Measurements from ENCODE around the gene XRCC1.
A peak's percentile ranks its signal among the peaks of the same experiment; 100 is the strongest.

XRCC1 gene, protein sequence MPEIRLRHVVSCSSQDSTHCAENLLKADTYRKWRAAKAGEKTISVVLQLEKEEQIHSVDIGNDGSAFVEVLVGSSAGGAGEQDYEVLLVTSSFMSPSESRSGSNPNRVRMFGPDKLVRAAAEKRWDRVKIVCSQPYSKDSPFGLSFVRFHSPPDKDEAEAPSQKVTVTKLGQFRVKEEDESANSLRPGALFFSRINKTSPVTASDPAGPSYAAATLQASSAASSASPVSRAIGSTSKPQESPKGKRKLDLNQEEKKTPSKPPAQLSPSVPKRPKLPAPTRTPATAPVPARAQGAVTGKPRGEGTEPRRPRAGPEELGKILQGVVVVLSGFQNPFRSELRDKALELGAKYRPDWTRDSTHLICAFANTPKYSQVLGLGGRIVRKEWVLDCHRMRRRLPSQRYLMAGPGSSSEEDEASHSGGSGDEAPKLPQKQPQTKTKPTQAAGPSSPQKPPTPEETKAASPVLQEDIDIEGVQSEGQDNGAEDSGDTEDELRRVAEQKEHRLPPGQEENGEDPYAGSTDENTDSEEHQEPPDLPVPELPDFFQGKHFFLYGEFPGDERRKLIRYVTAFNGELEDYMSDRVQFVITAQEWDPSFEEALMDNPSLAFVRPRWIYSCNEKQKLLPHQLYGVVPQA

GRCh38 chr19:43575156-43575950, at the start of gene XRCC1, which contains the start of gene PINLYP:
XRCC1 (minus strand) TSS chr19:43575527; CDS start chr19:43575458, 69 bp downstream.
PINLYP (plus strand) TSS chr19:43575801; CDS start chr19:43577192, 1,391 bp downstream.
- peak; percentile 91 to 97 (median 95) for DNase-seq (ENCODE audit: low read depth in 3 of 3)

- DNase-seq (ENCODE audit: low read depth in 3 of 3): peak; percentile 66 to 90 (median 67)
Measured at GRCh38 chr19:43624933-43625332, 49.6 kb upstream of the XRCC1 start.

- peak in 1 of 3 experiments; percentile 23 for DNase-seq (ENCODE audit: low read depth in 3 of 3)
Measured at GRCh38 chr19:43623889-43624670, 48.8 kb upstream of the XRCC1 start.

GRCh38 chr19:43622956-43623355, 47.6 kb upstream of the XRCC1 start:
- no peak for DNase-seq (ENCODE audit: low read depth in 3 of 3)

DNA sequence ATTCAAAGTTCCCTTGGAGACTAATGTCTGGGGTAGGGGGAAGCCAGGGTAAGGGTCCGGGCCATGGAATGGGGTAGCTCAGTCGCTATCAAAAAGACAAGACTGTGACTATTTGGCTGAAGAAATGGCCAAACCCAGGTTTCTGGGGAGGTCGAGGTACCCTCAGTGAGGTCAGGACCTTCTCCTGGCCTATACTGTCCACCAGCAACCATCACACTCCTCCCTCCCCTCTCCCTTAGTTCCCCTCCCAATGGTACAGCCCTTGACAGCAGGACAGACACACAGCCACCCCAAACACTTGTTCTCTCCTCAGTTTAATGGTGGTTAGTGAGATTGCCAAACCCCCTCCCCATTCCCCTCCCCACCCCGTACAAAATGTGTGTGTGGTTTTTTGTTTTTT, 46.7 kb upstream of the XRCC1 start:
- no peak for DNase-seq (ENCODE audit: low read depth in 3 of 3)

DNA sequence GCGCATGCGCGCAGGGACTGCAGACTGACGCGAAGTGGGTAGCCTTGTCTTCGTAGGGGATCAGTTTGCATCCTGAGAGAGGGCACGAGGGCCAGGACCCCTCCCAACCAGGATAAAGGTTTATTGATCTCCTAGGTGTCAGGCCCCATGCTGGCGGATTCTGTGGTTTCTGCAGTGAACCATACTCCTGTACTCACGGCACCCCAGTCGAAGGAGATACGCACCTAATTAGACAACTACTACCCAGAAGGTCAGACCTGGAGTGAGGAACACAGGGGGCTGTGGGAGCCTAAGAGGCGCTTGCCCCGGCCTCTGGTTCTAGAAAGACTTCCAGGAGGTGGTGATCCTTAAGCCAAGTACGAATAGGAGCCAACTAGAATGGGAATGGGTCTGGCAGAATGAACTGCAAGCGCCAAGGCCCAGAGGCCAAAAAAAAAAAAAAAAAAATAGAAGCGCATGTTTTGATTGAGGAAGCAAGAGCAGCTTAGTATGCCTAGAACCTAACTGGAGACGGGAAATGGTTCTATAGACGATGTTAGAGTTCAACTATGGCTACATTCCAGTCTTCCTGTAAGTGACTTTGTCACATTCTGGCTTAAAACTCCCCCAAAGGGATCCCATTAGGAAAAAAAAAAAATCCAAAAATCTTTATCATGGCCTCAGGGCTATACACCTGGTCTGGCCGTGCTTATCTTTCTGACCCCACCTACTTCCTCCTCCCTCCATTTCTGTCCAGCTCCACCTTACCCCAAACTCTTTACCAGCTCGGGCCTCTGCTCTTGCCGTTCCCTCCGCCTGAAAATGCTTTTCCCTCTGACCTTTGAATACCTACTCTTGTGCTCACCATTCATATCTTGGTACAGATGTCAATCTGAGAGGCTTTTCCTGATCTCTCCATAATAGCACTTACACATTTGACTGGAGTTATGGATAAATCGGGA, 45.0 kb upstream of the XRCC1 start:
- peak in 1 of 3 experiments; percentile 87 for DNase-seq (ENCODE audit: low read depth in 3 of 3)

- DNase-seq (ENCODE audit: low read depth in 3 of 3): peak; percentile 77 to 85 (median 79)
Measured at GRCh38 chr19:43619262-43620060, 44.1 kb upstream of the XRCC1 start, which contains the start of gene ZNF428. ZNF428 (minus strand) TSS chr19:43619629; CDS start chr19:43614304, 5,325 bp downstream.

DNA sequence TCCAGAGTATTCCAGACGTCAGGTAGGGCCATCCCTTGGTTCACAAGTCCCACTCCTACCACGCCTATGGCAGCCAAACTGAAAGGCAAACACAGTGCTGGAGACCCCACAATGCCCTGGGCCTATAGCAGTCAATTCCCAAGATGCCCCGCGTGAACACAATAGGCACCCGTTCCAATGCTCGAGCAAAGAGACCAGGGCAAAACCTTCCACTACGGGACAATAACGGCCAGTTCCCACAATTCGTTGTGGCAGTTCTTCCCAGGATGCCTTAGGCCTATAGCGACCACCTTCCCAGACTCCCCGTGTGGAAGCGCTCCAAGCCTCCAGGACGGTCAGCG, 43.6 kb upstream of the XRCC1 start:
- DNase-seq (ENCODE audit: low read depth in 3 of 3): peak in 2 of 3 experiments; percentile 27 to 49

DNA sequence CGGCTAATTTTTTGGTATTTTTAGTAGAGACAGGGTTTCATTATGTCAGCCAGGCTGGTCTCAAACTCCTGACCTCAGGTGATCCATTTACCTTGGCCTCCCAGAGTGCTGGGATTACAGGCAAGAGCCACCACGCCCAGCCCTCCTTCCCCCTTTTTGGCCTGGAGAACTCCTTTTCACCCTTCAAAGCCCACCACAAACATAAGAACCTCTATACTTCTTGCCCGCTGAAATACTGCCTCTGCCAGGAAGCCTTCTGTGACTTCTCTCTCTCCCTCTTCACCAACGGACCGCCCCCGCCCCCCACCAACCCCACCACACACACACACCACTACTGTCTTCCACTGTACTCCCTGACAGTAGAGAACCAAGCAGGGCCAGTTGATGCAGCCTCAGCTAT, 41.6 kb upstream of the XRCC1 start:
- DNase-seq (ENCODE audit: low read depth in 3 of 3): no peak

DNA sequence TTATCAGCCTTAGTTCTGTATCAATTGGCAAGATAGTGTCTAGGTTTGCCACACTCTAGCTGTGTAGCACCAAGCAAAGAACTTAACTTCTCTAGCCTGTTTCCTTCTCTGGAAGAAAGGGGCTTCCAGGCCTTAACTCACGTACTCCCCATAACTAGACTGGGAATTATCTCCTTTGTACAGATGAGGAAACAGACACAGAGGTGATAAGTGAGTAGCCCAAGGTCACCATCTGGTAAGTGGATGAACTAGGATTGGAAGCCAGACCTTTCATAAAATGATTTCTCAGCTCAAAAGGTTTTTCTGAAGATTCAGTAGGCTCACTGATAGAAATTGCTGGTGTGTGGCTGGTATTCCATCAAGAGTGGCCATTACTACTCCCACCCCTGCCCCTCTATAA, 41.0 kb upstream of the XRCC1 start:
- no peak for DNase-seq (ENCODE audit: low read depth in 3 of 3)

DNA sequence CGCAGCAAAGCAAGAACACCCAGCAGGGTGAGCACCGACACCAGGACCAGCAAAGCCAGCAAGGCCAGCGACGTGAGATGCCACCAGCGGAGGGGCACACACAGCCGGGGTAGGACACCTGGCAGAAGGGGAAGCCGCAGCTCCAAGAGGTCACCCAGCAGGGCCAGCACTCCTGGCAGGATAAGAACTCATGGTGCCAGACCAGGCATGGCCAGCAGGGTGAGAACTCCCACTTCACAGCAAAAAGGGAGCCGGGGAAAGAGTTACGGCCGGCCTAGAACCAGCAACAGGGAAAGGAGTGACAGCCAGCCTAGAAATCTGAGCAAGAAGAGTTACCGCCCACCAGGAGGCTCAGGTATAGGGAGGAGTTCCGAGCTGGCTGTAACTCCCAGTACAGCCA, 37.0 kb upstream of the XRCC1 start:
- DNase-seq (ENCODE audit: low read depth in 3 of 3): no peak

GRCh38 chr19:43611788-43612187, 36.5 kb upstream of the XRCC1 start, which contains the start of gene SRRM5:
SRRM5 (plus strand) TSS chr19:43612088; CDS start chr19:43612122, 34 bp downstream.
- no peak for DNase-seq (ENCODE audit: low read depth in 3 of 3)

DNA sequence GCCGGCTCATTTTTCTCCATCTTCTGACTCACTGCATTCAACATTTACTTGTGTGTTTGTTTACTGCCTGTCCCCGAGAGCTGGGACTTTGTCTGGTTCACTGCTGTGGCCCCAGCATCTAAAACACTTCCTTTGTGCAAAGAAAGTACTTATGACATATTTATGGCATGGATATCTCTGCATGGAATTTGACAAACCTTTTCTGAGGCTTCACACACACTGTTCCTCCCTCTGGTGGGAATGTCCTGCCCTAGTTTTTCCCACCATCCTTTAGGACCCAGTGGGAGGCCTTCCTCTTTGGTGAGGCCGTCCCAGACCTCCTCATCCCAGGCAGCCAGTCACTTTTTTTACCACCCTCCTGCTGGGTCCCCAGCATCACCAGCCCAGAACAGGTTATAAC, 35.2 kb upstream of the XRCC1 start:
- no peak for DNase-seq (ENCODE audit: low read depth in 3 of 3)

DNA sequence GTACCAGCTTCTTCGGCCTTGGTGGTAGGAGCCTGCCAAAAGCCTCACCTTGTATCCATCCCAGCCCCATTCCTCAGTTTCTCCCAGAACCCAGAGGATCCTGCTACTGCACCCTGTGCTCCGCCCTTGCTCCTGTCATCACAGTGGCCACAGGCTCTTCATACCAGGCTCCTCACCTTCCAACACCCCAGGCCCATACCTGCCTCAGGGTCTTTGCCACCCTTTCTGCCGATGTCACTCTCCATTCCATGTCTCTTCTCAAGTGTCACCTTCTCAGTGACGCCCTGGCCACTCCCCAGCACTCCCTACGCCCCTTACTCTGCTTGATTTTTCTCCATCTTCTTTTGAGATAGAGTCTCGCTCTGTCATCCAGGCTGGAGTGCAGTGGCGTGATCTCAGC, 34.5 kb upstream of the XRCC1 start:
- DNase-seq (ENCODE audit: low read depth in 3 of 3): no peak

DNA sequence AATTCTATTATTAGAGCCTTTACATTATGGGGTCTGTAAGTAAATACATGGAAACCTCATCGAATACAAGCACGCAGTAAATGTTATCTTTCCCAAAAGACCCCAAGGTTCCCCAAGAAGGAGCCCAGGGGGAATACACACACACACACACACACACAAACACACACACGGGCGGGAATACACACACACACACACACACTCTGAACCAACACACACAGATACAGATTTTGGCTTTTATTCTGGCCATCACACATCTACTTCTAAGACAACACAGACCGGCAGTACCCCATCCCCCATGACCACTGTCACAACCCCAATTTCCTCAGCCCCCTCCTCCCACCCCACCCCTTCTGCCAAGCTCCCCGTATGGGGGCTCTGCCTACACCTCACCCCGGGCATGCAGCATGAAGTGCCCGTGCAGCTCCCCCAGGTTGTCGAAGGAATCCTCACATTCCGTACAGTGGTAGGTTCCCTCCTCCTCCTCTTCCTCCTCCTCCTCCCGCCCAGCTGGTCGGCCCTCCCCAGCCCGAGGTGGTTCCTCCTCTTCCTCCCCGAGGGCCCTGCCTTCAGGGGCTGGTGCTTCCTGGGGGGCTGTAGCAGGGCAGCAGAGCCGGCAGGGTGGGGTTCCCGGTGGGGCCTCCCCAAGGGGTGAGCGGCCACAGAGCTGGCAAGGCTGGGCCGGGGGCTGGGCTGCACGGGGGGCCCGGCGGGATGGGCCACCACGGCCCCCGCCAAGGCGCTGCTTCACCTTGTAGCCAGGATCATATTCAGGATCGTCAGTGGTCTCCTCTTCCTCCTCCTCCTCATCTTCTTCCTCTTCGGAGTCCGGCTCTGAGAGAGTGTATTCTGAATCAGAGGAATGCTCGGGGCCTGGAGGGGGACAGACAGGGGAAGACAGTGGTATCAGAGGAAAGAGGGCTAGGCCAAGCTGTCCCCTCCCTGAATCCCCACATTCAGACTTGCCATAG, 32.2 kb upstream of the XRCC1 start:
- no peak for DNase-seq (ENCODE audit: low read depth in 3 of 3)

- no peak for DNase-seq (ENCODE audit: low read depth in 3 of 3)
Measured at GRCh38 chr19:43606569-43607229, 31.4 kb upstream of the XRCC1 start.

- DNase-seq (ENCODE audit: low read depth in 3 of 3): no peak
Measured at GRCh38 chr19:43605875-43606568, 30.7 kb upstream of the XRCC1 start.
